Activated CD8-positive, alpha-beta T cell treated with anti-CD3 and anti-CD28 coated beads for 36 hours (primary cell): Measurements from ENCODE around the gene PAMR1. TPM values are rescaled to one million over a fixed set of nuclear protein-coding genes. Genes with fewer than 3 reads are reported as not detected.
"Not testable (repeated sequence)": the region's sequence is repeated elsewhere in the genome, so short reads cannot be mapped to it uniquely, and the experiment has no call there.

Experiments
- ATAC-seq: fragments of 200-7000 bp; cut with Tn5 transposase; one replicate; pipeline ENCODE4 v1.10.0; 2021; ENCODE audit warnings: mild to moderate bottlenecking, moderate library complexity
- CTCF ChIA-PET: fragments of 350-600 bp; sonication (Branson Sonifier 250); formaldehyde crosslinking; loops from one replicate; lab custom pipeline; 2021; ENCODE audit warnings: antibody characterized with exemption; lab: Charles Lee
- POLR2A ChIA-PET: fragments of 350-600 bp; sonication (Branson Sonifier 250); formaldehyde crosslinking; loops from one replicate; lab custom pipeline; 2021; ENCODE audit warnings: antibody characterized with exemption; lab: Charles Lee
- DNase-seq: peaks from one replicate; pipeline ENCODE4 v3.0.0-alpha.2; 2020
- H3K27ac Mint-ChIP-seq: one replicate; pipeline ENCODE4 v1.8.0; 2021; ENCODE audit warnings: mild to moderate bottlenecking, mixed read lengths
- H3K27me3 Mint-ChIP-seq: one replicate; pipeline ENCODE4 v1.8.0; 2021; ENCODE audit warnings: mixed read lengths
- H3K36me3 Mint-ChIP-seq: one replicate; pipeline ENCODE4 v1.8.0; 2021; ENCODE audit warnings: low read depth, mixed read lengths
- H3K4me1 Mint-ChIP-seq: one replicate; pipeline ENCODE4 v1.8.0; 2021; ENCODE audit warnings: low read depth, mixed read lengths
- H3K4me3 Mint-ChIP-seq: one replicate; pipeline ENCODE4 v1.8.0; 2021; ENCODE audit warnings: mild to moderate bottlenecking, moderate library complexity, mixed read lengths
- H3K9me3 Mint-ChIP-seq: one replicate; pipeline ENCODE4 v1.8.0; 2021; ENCODE audit warnings: mixed read lengths
- CTCF ChIP-seq: fragments of 200-600 bp; IDR thresholded peaks from one replicate; pipeline ENCODE4 v1.8.0; 2022; ENCODE audit warnings: antibody characterized with exemption, mild to moderate bottlenecking
- intact Hi-C: fragments of 100-400 bp; cut with micrococcal nuclease; formaldehyde crosslinking; loops from one replicate; pipeline ENCODE4 v1.10.0; 2022
- total RNA-seq, 2 experiments: library from RNA; stranded (reverse); gene quantifications; one replicate each; pipeline ENCODE4 v1.2.3, GENCODE V29; 2021

Gene PAMR1
- total RNA-seq, 2 experiments from 2014 or later: not detected

DNA sequence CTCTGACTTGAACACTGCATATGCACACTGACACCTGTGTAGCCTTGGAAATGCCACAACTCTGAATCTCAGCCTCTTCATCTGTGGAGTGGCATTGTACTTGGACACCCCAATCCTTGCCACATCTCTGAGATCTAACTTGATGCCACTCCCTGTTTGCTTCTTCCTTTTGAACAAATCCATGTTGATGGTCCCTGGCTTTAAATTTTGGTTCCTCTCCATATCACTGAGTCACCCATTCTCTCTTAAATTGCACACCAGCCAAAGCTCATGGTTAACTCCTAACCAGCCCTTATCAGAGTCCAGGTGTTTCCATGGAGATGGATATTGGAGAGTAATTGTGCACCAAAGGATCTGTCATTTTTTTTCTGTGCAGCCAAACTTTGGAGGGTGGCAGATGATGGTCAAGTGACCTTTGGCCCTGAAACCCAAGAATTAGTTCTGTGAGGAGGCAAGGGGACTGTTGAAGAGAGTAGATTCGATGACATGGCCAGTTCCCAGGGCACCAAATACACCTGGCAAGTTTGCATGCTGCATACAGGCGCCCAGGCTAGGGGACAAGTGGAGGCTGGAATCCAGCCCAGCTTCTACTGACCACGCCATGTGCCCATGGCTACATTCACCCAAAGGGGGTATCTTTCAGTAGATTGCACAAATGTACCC, 25.1 kb upstream of the PAMR1 start:
- TF ChIP-seq CTCF: no peak
- Mint-ChIP-seq H3K4me1 (no peaks in the 10 kb centered on the region), H3K9me3 (no peaks in the 10 kb centered on the region), H3K36me3 (no peaks in the 10 kb centered on the region), H3K4me3 (no peak overlapping the region), H3K27ac (no peak overlapping the region), H3K27me3 (peaks cover 22% of the 10 kb centered on the region)
- intact Hi-C loops: no loop called here
- DNase-seq: no peak
- ATAC-seq: no peak
- ChIA-PET CTCF (no interaction called here), POLR2A (no interaction called here)

DNA sequence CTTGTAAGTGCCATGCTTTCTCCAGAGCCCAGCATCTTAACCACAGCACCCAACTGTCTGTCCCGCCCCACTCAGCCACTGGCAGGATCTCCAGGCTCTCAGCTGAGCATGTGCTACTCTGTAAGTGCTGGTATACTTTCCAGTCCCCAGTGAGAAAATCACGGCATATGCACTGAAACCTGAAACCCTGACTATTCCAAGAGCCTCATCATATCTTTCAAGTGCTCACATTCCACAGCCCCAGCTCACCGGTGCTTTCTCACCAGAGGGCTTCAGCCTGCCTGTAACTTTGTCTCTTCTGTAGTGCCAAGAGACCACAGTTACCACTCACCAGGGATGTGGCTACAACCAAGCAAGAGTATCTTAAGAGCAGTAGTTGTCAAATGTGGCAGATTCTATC, 24.4 kb upstream of the PAMR1 start:
- H3K27me3 Mint-ChIP-seq: peaks cover 22% of the 10 kb centered on the region

GRCh38 chr11:35548925-35549561, 23.6 kb upstream of the PAMR1 start:
- no peak for TF ChIP-seq CTCF
- intact Hi-C loops: no loop called here
- POLR2A ChIA-PET: interaction anchor here (0.6 kb wide), 1 partner anchor 9 kb away, joined by 4 read pairs; no protein-coding TSS in a partner anchor
- no peak for ATAC-seq
- Mint-ChIP-seq H3K27ac (no peak overlapping the region), H3K36me3 (no peaks in the 10 kb centered on the region), H3K4me3 (no peak overlapping the region), H3K9me3 (no peaks in the 10 kb centered on the region), H3K27me3 (peaks cover 18% of the 10 kb centered on the region), H3K4me1 (no peaks in the 10 kb centered on the region)
- CTCF ChIA-PET: no interaction called here
- DNase-seq: no peak

More for the DNA sequence above, 24.4 kb upstream of the PAMR1 start:
- TF ChIP-seq CTCF: no peak
- no peak overlapping the region for H3K4me3 Mint-ChIP-seq
- H3K27ac Mint-ChIP-seq: no peak overlapping the region
- DNase-seq: no peak
- no peak for ATAC-seq
- ChIA-PET CTCF (no interaction called here), POLR2A (no interaction called here)
- H3K36me3 Mint-ChIP-seq: no peaks in the 10 kb centered on the region
- H3K9me3 Mint-ChIP-seq: no peaks in the 10 kb centered on the region
- H3K4me1 Mint-ChIP-seq: no peaks in the 10 kb centered on the region
- intact Hi-C loops: no loop called here

GRCh38 chr11:35547995-35548394, 22.6 kb upstream of the PAMR1 start:
- peaks cover 16% of the 10 kb centered on the region for H3K27me3 Mint-ChIP-seq
- intact Hi-C loops, H3K27ac Mint-ChIP-seq, H3K9me3 Mint-ChIP-seq, CTCF ChIA-PET, POLR2A ChIA-PET, DNase-seq, H3K4me1 Mint-ChIP-seq, ATAC-seq, H3K36me3 Mint-ChIP-seq, H3K4me3 Mint-ChIP-seq: not testable (repeated sequence)

DNA sequence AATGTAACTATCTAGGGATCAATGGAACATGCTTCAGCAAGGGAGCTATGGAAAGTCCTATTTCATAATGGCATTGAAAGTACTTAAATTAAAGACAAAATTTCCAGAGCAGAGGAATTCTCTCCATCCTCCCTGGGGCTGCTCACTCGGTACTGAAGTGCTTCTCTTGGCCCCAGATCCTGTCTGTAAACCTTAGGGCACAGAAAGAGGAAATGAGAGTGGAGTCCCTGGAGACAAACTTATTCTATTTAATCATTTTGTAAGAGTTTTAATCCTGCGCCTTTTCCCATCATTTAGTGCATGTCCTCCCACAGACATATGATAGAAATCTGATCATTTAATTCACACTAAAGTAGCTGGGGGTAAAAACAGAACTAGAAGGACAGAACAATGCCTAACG, 20.9 kb upstream of the PAMR1 start:
- intact Hi-C loops: no loop called here
- Mint-ChIP-seq H3K27ac (no peak overlapping the region), H3K27me3 (peaks cover 14% of the 10 kb centered on the region), H3K9me3 (no peaks in the 10 kb centered on the region), H3K4me3 (no peak overlapping the region), H3K4me1 (no peaks in the 10 kb centered on the region), H3K36me3 (no peaks in the 10 kb centered on the region)
- DNase-seq: no peak
- ChIA-PET CTCF (interaction anchor here (1.0 kb wide), 1 partner anchor 23 kb away, joined by 3 read pairs; no protein-coding TSS in a partner anchor), POLR2A (no interaction called here)
- no peak for ATAC-seq
- no peak for TF ChIP-seq CTCF
